Motor neuron (in vitro differentiated cells): ENCODE data around the gene GRM1. TPM values are rescaled to one million over a fixed set of nuclear protein-coding genes. Genes with fewer than 3 reads are reported as not detected.
A peak's percentile ranks its signal among the peaks of the same experiment; 100 is the strongest.

Experiments
- ATAC-seq, 8 experiments: fragments of 200-7000 bp; cut with Tn5 transposase; replicated peaks in 6 of 8; 2 replicates each; pipeline ENCODE4 v1.8.0; 2021; ENCODE audit warnings: mild to moderate bottlenecking in 8 of 8, moderate library complexity in 8 of 8
- H3K27ac ChIP-seq, 2 donors: fragments of 250-450 bp; sonication (Bioruptor Pico); 2 replicates each; pipeline ENCODE4 v1.9.0; 2021; ENCODE audit warnings: antibody characterized with exemption in 2 of 2, mild to moderate bottlenecking in 2 of 2, moderate library complexity in 1 of 2
- H3K4me1 ChIP-seq, 2 donors: fragments of 250-450 bp; sonication (Bioruptor Pico); replicated peaks in 1 of 2; 2 replicates each; pipeline ENCODE4 v1.6.1; 2021; ENCODE audit warnings: antibody characterized with exemption in 2 of 2, mild to moderate bottlenecking in 2 of 2, moderate library complexity in 1 of 2
- H3K4me3 ChIP-seq, 5 donors: fragments of 250-450 bp; sonication (Bioruptor Pico); 2 replicates each; pipeline ENCODE4 v1.9.0; 2021; ENCODE audit warnings: antibody characterized with exemption in 5 of 5, mild to moderate bottlenecking in 5 of 5, moderate library complexity in 4 of 5
- WGBS, 10 experiments: fragments of 450-650 bp; shearing (Covaris generic); methylation state at CpG; one replicate each; pipeline ENCODE4 v1.0.0; 2022; 5-methylcytosine and 5-hydroxymethylcytosine counted together
- in situ Hi-C, 9 experiments: fragments of 400-800 bp; cut with MboI; loops; one replicate each; pipeline ENCODE4 v1.15.0; 2021; ENCODE audit warnings: low sequenced_read_pairs in 9 of 9, low pct_unique_long_range_greater_than_20kb in 2 of 9; ENCODE audit not compliant: unreplicated experiment in 9 of 9
- total RNA-seq, 8 experiments: library from RNA; unstranded; fragments of 300-600 nt; gene quantifications; 2 replicates each; pipeline versions ENCODE4 v1.2.3 to v1.2.4, GENCODE V29; 2022

Gene GRM1
- total RNA-seq, 8 experiments from 2014 or later = 0.18 to 1.00 (median 0.45) TPM

DNA sequence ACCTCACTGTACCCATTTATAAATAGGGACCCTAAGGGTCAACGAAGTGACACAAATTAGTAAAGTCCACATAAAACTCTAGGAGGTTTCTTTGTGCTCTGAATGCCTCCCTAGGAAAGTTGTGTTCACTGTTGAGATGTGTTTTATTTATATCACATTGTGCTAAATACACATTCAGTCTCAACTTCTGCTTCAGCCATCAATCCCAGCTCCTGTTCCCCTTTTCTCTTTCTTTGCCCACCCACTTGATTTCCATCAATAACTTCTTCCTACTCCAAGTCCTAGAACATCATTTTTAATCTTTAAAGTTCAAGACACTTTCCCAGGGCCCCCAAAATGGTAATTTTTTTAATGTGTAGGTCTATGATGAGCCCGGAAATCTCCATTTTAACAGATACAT is 306.5 kb downstream of the GRM1 start:
- Histone ChIP-seq H3K4me3 (no peak overlapping the region), H3K27ac (no peak overlapping the region), H3K4me1 (no peaks in the 10 kb centered on the region)
- in situ Hi-C loops = no loop called here
- 20 to 100% (median 85%) methylated on average over 1 to 2 of the region's 2 CpGs for WGBS, 10 experiments
- no peak for ATAC-seq

DNA sequence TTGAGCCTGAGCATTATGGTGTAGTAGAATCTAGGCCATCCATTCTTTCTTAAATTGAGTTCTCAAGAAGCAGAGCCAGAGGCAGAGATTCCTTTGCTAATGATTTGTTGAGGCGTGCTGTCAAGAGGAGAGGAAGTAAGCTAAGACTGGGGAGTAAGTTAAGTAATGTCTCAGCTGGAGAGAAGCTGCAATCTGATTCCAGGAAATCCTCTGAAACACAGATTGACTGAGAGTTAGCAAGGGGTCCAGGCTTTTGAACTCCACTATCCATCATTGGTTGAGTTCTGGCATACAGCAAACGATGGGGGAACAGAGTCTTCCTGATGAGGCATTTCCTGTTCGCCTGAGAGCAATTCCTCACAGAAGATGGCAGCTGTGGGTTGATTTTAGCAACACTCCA is 307.3 kb downstream of the GRM1 start:
- in situ Hi-C loops = no loop called here
- H3K4me3 ChIP-seq = no peak overlapping the region
- WGBS, 10 experiments = 40 to 85% (median 77%) methylated on average over 1 to 3 of the region's 3 CpGs; no CpG with 5 or more reads in 4 of the 10 experiments
- no peak for ATAC-seq
- no peak overlapping the region for H3K27ac ChIP-seq
- H3K4me1 ChIP-seq = no peaks in the 10 kb centered on the region

DNA sequence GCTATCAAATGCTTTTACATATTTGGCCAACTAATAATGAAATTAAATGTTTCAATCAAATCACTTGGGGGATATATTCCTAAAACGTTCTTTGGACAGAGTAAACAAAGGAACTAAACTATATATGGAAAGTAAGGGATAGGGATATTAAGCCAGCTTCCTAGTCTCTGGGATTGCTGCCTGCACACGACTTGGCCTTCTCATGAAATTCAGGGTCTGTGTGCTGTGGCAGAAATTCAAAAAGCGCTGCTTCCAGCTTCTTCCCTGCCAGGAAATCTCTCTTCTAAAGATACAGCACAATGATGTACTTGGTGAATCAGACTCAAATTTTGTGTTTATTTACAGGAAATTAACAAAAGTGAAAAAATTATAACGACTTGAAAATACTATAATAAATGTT is 308.5 kb downstream of the GRM1 start:
- in situ Hi-C loops = no loop called here
- Histone ChIP-seq H3K4me1 (no peaks in the 10 kb centered on the region), H3K27ac (no peak overlapping the region), H3K4me3 (no peak overlapping the region)
- whole genome bisulfite sequencing, 10 experiments = 11 to 95% (median 55%) methylated on average over 3 to 4 of the region's 4 CpGs
- no peak for ATAC-seq

DNA sequence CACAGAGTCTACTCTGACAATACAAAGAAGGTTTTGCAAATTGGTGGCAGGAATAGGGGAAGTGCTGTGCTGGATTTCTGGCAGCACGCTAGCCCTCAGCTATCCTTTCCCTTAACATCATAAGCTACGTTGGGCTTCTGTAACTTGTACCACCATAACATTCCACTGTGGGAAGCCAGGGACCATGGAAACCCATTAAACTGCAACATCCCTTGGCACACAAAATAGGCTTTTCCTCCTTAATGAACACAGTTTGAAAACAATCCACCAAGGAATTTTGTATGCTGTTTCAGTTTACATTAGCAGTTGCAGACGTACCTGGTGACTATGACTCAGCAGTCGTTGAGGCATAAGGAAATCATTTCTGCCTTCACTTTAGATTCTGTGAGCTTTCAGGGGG is 310.9 kb downstream of the GRM1 start:
- WGBS, 10 experiments = 20 to 80% (median 69%) methylated on average over 1 to 4 of the region's 4 CpGs; no CpG with 5 or more reads in 2 of the 10 experiments
- peak in 5 of 8 experiments; percentile 52 to 97 (median 65) for ATAC-seq
- Histone ChIP-seq H3K27ac (no peak overlapping the region), H3K4me3 (no peak overlapping the region), H3K4me1 (no peaks in the 10 kb centered on the region)
- in situ Hi-C loops = no loop called here

DNA sequence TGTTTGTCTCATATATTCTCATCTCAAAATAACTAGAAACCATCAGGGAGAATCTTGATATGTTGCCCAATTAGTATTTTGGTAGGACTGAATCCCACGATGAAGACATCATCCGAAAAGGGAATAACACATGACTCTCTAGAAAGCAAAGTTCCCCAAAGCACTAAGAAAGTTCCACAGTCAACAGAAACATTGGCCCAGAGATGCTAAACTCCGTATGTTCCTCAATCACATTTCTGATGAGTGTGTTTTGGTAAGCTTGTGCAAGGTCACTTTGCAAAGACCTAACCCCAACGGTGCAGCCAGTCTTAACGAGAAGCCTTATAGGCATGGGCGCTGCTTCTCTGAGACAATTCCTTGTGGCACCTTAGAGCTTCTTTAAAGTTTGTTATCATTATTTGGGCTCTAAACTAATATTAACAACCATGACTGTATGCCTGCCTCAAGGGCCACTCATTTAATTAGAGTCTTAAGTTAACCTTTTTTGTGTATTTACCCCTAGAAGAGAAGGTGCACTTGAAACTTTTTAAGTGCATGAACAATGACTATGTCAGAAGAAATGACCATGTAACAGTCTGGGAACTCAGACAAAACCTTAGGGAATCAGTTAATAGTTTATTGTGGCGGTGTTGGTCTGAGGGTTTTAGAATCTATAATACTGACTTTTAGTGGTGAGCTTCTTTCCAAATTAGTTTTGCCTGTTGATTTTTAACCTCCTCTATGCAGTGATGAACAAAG is 312.8 kb downstream of the GRM1 start:
- peaks cover 0 to 3% of the 10 kb centered on the region in 2 donors for H3K4me1 ChIP-seq
- no peak for ATAC-seq
- in situ Hi-C loops = no loop called here
- H3K27ac ChIP-seq = no peak overlapping the region
- no peak overlapping the region for H3K4me3 ChIP-seq
- WGBS, 10 experiments = 60 to 100% (median 90%) methylated on average over 1 to 6 of the region's 7 CpGs

DNA sequence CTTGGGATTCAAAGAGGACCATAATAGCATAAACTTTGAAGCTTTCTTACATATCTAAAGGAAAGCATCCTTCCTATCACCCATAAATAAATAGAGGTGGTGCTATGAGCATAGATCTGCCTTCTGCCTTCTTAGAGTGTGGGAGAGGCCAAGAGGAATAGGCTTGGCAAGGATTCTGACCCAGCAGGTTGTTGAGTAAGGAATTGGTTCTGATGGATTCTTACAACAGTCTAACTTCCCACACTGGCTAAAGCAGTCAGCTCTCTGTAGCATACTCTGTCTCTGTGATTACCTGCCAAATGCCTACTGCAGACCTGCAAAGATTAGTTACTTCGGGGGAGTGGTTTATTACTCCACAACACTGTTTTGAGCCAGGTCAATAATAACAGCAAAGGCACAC is 316.7 kb downstream of the GRM1 start:
- no peak overlapping the region for H3K4me3 ChIP-seq
- H3K27ac ChIP-seq = no peak overlapping the region
- H3K4me1 ChIP-seq = peaks cover 0 to 3% of the 10 kb centered on the region in 2 donors
- WGBS, 10 experiments = 40 to 80% (median 57%) methylated on average over 1 of the region's 1 CpG; no CpG with 5 or more reads in 3 of the 10 experiments
- no peak for ATAC-seq
- in situ Hi-C loops = no loop called here

DNA sequence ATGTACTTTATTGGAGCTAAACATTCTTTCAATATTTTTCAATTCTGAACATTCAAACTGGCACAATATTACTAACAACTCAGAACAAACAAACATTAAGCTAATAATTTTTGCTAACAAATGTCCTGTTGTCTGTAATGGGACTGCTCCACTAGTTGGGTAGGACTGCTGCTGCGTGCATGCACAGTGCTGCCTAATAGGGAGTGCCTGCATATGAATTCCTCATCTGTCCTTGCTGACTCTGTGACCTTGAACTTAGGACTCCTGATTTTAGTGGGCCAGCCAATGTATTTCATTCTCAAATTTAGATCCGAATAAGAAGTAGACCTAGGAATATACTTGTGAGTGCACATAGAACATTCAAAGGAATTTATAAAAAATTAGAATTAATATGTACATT is 318.2 kb downstream of the GRM1 start:
- WGBS, 10 experiments = 13 to 94% (median 63%) methylated on average over 1 to 2 of the region's 2 CpGs; no CpG with 5 or more reads in 1 of the 10 experiments
- no peak overlapping the region for H3K4me3 ChIP-seq
- ATAC-seq = no peak
- in situ Hi-C loops = no loop called here
- no peak overlapping the region for H3K27ac ChIP-seq
- H3K4me1 ChIP-seq = peaks cover 0 to 3% of the 10 kb centered on the region in 2 donors

DNA sequence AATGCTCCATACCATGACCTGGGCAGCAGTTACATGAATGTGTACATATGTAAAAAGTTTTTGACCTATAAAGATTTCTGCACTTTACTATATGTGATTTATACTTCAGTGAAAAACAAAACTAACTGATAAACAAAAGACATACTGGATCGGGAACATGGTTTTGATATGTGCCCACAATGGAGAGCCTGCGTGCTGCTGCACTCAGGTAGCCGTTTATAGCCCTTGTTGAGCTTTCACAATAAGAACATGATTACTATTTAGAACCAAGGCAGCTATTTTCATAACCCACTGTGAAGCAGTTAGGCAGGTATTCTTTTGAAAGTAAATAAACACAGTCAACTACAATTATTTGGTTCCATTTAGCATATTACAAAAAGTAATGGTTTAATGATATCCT is 318.8 kb downstream of the GRM1 start:
- 84 to 100% (median 97%) methylated on average over 1 to 3 of the region's 3 CpGs; no CpG with 5 or more reads in 1 of the 10 experiments for WGBS, 10 experiments
- no peak for ATAC-seq

DNA sequence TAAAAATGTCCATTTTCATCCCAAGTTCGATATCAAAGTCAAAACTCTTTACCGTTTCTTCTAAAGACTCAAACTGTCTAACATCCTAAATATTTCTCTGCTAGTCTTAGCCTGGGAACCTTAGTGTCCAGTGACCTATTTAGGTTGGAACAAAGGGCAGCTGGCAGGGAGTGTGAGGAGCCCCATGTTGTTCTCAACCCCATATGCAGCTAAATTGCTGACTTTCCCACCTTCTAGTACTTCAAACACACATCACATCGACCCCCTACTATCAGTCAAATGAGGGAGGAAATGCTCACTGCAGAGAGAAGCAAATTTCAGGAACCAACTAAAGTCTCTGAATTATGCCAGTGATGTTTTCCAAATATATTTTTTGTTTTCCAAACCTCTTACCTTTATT is 322.2 kb downstream of the GRM1 start:
- 5 to 100% (median 47%) methylated on average over 2 to 3 of the region's 3 CpGs; no CpG with 5 or more reads in 1 of the 10 experiments for WGBS, 10 experiments
- no peak overlapping the region for H3K4me3 ChIP-seq
- in situ Hi-C loops = no loop called here
- no peak overlapping the region for H3K27ac ChIP-seq
- ATAC-seq = no peak
- H3K4me1 ChIP-seq = peaks cover 0 to 1% of the 10 kb centered on the region in 2 donors

More for the DNA sequence above, 318.8 kb downstream of the GRM1 start:
- H3K27ac ChIP-seq = no peak overlapping the region
- in situ Hi-C loops = no loop called here
- peaks cover 0 to 3% of the 10 kb centered on the region in 2 donors for H3K4me1 ChIP-seq
- no peak overlapping the region for H3K4me3 ChIP-seq

DNA sequence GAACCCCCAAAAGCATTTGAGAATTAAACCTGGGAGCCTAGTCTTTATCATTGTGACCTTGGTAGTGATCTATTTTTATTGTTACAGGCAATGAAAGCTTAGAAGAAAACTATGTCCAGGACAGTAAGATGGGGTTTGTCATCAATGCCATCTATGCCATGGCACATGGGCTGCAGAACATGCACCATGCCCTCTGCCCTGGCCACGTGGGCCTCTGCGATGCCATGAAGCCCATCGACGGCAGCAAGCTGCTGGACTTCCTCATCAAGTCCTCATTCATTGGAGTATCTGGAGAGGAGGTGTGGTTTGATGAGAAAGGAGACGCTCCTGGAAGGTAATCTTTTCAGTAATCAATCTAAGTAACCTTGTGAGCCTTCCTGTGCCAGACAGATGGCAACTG is 323.3 kb downstream of the GRM1 start:
- in situ Hi-C loops = no loop called here
- no peak overlapping the region for H3K27ac ChIP-seq
- H3K4me1 ChIP-seq = no peaks in the 10 kb centered on the region
- no peak overlapping the region for H3K4me3 ChIP-seq
- ATAC-seq = no peak
- 53 to 100% (median 92%) methylated on average over 1 to 3 of the region's 5 CpGs; no CpG with 5 or more reads in 2 of the 10 experiments for WGBS, 10 experiments

DNA sequence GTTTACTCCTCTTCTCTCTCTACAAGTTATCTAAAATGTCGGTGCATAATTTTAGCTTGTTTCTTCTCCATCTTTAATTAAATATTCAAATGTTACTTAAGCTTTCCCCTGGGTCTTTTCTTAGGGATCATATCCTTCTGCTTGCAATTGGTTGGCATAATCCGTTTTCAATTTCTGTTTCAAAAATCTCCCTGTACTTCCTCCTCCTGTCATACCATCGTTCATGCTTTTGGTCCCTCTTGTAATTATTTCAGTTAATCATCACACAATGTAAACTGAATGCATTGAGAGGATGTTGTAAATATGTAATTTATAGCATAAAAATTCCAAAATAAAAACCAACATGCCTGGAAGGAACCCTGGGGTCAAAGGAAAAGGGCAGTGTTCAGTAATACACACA is 325.6 kb downstream of the GRM1 start:
- H3K4me1 ChIP-seq = no peaks in the 10 kb centered on the region
- H3K4me3 ChIP-seq = no peak overlapping the region
- no peak for ATAC-seq
- H3K27ac ChIP-seq = no peak overlapping the region
- WGBS, 10 experiments = 25 to 100% (median 86%) methylated on average over 1 to 3 of the region's 3 CpGs
- in situ Hi-C loops = no loop called here

DNA sequence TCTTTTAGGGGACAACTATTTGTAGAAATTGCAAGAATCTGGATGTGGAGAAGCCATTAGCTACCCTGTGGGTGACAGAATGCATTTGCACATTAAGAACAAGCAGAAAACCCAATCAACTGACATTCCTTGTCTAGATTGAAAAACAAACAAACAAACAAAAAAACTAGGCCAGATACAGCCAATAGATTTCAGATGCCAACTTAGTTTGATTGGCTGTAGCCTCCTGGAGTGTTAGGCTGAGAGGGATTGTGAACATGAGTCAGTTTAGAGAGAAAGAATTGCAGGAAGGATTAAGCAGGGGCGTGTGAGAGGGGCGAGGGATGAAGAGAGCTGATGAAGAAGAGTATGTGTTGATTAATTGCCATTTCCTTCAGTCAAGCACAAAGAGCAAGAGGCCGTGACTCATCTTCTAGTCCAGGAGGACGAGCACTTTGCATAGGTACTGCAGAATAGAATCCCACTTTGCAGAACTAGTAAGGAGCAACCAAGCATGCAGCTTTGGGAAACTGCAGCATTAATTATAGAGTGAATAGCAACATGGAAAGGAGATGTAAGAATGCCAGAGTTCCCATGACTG is 326.7 kb downstream of the GRM1 start:
- WGBS, 10 experiments = 20 to 80% (median 48%) methylated on average over 1 to 4 of the region's 4 CpGs; no CpG with 5 or more reads in 2 of the 10 experiments
- Histone ChIP-seq H3K4me1 (no peaks in the 10 kb centered on the region), H3K4me3 (no peak overlapping the region), H3K27ac (no peak overlapping the region)
- ATAC-seq = peak in 5 of 8 experiments; percentile 27 to 80 (median 39)
- in situ Hi-C loops = no loop called here

DNA sequence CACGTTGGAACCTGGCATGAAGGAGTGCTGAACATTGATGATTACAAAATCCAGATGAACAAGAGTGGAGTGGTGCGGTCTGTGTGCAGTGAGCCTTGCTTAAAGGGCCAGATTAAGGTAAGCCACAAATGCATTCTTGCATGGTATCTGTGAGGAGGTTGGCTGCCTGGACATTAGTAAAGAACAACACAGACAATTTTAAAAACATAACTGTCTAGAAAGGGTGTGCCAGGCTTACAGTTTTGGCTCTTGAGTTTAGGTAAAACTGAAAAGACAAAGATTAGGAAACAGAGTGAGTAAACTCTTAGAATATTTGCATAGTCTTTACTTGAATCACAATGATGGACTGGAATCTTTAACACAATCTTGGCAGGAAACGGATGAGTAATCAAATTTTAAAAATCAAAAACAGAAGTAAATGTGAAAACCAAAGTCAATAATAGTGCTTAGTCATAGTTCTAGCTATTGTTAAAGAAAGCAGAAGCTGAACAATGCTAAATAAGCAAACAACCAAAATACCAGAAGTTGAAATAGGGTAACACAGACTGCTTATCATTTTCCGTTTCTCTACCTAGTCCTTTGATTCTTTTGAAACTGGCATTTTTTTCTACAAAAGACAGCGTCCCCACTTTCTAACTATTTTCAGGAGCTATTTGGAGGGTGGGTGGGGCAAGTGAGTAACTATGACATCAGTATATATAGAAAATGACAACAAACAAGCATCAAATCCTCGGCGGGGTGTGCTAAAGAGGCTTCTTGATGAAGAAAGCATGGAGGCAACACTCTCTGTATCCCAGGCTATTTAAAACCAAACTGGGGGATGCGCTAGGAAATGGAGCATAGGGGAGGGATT is 328.9 kb downstream of the GRM1 start:
- Histone ChIP-seq H3K4me3 (no peak overlapping the region), H3K27ac (no peak overlapping the region)
- ATAC-seq = peak in 2 of 8 experiments; percentile 68 to 73

More for the DNA sequence above, 328.9 kb downstream of the GRM1 start:
- WGBS, 10 experiments = 0 to 100% (median 72%) methylated on average over 1 to 8 of the region's 8 CpGs
- H3K4me1 ChIP-seq = no peaks in the 10 kb centered on the region
- in situ Hi-C loops = no loop called here
